Measurements from ENCODE around the gene UBD.

The UBD gene

DNA sequence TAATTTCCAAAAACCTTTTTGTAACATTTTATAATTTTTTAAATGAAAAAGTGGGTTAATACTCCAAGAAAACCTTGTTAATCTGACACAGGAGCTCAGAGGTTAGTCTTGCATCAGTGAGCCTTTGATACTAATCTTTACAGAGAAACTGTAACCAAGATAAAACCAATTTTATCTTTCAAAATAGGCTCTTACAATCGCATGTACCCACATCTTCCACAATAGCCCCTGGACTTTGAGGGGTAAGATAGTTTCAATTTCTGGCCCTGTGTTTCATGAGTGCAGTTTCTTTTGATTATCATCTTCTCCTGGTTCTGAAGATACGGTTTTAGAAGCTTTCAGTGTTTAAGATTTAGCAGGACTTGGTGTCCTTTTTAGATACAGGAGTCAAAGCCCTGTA is 37.3 kb downstream of the UBD start:
- DNase-seq (ENCODE audit: low read depth in 2 of 2): no peak

DNA sequence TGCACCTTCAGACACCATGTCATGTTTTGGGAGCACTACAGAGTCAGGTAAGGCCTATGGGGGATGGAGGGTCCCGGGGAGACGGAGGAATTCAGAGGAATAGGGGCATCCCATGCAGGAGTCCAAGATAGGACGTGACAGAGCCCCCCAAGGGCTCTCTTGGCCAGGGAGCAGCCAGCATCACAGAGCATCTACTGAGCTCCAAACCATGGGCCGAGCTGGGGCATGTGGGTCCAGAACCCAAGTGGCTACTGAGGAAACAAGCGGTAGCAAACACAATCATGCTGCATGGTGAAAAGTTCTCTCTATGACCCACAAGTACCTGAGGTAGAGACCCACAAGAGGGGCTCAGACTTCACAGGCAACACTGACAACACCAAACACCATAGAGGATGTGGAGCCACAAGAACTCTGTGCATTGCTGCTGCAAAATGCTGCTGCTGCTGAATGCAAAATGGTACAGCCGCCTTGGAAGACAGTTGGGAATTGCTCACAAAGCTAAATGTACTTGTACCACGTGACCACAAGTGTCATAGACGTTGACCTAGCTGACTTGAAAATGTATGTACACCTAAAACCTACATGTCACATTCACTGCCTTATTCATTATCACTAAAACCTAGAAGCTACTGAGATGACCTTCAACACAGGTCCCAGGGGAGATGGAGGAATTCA is 38.4 kb downstream of the UBD start:
- DNase-seq (ENCODE audit: low read depth in 2 of 2): no peak

DNA sequence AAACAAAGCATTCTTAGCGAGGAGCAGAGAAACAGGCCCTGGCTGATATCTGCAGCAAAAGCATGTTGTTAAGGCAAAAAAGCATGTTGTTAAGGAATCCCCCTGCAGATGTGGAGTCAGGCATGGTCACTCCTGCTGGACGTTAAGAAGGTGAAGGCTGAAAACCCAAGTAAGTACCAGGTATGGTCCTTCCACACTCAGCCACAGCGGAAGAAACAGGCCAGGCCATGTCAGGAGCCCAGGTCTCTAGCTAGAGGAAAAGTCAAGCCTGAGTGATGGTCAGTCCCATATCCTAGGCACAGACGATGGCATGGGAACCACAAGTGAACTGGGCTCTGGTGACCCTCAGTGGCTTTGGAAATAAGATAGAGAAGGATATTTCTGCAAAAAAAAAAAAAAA is 39.3 kb downstream of the UBD start:
- no peak for DNase-seq (ENCODE audit: low read depth in 2 of 2)

DNA sequence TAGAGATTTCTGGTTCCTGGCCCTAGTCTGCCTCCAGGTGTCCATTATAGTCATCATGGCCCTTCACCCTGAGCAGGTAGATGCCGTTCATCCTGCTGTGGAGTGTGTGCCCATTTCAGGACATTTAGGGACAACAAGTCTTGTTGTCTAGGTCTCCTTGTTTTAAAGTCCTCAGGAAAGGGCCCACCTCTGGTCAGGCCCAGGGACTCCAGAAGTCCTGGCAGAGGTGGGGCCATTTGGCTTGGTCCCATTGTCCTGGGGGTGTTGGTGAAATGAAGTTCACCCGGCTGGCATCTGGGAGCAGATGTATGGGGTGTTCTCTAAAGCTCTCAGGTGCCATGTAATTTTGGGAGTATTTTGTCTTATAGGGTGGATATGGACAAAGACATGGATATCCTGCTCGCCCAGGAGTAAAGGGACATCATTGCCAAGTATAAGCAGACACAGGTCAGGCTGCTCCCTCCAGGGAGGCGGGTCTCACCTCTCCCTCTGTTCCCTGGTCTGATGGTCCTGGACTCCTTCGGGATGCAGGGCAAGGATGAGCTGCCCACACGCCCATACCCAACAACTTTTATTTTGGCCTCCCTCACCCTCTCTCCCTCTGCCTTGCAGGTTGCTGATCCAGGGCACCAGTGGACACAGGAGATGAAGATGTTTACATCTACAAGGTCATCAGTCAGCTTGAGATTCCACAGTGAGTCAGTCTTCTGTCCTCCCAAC is 40.1 kb downstream of the UBD start:
- DNase-seq (ENCODE audit: low read depth in 2 of 2): no peak

DNA sequence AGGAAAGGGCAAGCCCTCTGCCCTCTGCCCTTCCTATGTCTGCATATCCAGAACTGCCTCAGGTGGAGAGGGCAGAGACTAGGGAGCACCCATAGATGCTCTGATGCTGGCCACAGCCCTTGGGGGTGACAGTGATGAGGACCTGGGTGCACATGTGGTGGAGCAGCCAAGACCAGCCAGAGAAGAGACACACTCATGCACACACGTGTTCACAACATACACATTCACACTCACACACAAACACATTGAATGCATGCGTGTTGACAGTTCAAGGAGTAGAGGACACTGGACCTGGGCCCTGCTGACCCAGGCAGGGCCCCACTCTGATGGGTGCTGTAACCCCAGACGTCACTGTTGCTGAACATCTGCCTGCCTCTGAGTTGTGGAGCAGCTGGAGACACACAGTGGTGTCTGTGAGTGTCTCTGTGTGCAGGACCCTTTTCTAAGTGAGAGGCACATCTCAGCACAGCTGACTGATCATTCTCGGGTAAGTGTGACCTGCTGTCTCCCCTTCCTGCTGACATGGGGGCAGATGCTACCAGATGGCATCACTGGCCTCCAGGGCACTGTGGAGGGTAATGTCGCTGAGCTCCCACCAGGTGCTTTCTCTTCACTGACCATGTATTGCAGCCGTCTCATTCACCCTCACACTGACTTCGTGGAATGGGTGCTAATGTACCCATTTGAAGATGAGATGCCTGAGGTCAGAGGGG is 41.6 kb downstream of the UBD start:
- DNase-seq (ENCODE audit: low read depth in 2 of 2): no peak

DNA sequence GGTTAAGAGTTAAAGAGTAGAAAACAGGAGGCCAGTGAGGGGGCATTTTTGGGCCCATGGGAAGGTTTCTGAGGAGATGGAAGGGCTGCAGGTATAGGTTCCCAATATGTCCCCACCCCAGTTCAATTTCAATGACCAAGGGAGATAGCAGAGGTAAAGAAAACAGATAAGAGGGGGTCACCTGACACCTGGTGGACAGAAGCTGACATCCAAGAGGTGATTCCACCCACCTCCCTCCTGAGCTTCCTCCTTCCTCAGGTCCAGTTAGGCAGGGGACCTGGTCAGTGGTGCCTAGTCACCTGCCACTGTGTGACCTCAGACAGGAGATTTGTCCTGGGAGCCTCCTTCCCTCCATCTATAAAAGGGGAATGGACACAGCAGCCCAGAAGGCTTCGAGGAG is 42.3 kb downstream of the UBD start:
- no peak for DNase-seq (ENCODE audit: low read depth in 2 of 2)

DNA sequence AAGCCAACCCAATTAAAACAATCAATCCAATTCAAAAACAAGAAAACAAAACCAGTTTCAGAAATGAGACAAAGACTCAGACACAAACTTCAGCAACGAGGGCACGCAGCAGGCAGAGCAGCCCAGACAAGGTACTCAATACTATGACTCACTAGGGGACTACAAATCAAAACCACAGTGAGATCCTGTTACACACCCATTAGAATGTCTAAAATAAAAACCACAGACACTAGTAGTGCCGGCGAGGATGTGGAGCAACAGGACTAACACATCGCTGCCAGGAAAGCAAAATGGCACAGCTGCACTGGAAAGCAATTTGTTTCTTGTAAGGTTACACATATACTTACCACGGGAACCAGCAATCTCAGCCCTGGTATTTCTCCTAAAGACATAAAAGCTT is 43.4 kb downstream of the UBD start:
- DNase-seq (ENCODE audit: low read depth in 2 of 2): no peak

DNA sequence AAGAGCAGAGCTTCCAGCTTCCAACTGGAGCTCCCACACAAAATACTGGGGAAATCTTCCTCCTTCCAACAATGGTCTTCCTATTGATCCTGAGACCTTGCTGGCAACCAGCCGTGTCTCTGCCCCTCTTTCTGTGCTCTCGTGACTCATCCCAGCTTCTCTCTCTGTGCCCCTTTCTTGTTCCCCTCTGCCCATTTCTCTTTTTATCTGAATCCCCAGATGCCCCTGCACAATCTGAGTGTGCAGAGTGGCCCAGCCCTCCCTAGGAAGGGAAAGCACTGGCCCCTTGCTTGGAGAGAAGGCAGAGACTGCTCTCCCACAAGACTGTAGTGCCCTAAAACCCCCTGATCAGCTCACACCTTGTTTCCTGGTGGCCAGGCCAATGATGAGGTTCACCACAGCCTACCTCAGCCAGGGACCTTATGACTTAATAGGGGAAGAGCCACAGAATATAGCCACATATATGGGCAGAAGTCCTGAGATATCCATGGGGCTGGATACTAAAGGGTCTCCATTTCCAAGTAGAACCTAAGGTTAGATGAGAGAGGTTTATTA is 48.7 kb downstream of the UBD start:
- no peak for DNase-seq (ENCODE audit: low read depth in 2 of 2)

DNA sequence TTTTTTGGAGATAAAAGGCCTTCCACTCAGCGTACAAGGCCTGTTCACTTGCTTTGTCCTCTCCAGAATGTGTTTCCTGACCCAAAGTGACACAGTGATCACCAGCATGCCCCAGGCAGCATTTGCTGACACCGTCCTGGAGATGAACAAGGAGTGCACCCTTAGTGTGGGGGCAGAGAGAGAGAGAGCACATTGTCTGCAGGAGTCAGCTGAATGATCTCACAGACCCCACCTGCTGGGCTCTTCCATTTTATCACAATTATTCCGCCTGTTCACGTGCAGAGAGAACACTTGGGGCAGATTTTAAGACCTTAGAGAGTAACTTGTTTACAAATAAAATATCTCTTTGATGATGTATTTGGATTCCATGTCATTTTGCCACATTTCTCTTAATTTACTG is 49.3 kb downstream of the UBD start:
- no peak for DNase-seq (ENCODE audit: low read depth in 2 of 2)

DNA sequence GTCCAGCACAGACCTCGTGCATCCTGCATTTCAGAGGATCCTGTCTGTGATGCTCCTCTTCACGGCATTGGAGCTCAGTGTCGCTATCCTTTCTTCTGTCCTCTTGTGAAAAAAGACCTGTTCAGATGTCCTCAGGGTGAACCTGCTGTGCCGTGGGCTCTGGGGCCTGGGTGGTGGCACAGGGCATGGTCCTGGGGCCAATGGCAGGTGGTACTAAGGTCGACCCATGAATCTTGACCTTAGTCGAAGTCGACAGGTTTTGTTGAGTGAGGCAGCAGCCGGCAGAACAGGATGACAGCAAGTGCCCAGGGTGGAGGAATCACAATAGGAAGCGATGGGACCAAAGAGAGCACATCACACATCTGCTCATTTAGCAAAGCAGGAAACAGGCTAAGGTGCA is 49.8 kb downstream of the UBD start:
- no peak for DNase-seq (ENCODE audit: low read depth in 2 of 2)

DNA sequence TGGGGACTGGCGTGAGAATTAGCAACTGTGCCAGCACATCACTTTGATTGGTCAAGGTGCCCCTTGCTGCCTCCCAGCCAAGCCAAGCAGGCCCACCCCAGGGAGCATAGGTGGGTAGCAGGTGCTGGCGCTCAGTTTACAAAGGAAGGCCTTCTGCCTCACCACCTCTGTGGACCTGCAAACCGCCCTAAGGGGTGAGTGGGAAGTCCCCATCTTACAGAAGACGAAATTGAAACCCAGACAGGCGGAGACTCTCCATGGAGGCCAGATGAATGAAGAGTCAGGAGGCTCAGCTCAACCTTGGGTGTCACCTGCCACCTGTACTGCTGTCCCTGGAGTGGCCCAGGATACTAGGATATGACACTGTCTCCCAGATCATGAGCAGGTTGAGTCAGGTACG is 50.3 kb downstream of the UBD start:
- DNase-seq (ENCODE audit: low read depth in 2 of 2): no peak

DNA sequence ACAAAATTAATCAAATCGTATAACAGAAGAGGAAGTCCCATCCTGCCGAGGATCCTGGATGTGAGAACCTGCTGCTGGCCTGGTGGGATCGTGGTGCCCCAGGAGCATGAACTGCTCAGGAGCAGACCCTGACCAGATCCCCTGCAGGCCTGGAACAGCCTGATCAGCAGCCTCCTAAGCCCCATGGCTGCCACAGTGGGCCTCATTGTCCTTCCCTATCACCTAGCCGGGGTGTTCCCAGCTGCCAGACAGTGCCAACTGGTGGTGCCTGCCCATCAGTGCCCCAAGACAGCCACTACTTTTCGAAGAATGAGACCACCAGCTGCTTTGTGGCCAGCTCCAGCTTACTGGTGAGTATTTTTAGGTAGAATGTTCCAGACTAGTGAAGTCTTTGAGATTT is 52.2 kb downstream of the UBD start:
- DNase-seq (ENCODE audit: low read depth in 2 of 2): no peak

DNA sequence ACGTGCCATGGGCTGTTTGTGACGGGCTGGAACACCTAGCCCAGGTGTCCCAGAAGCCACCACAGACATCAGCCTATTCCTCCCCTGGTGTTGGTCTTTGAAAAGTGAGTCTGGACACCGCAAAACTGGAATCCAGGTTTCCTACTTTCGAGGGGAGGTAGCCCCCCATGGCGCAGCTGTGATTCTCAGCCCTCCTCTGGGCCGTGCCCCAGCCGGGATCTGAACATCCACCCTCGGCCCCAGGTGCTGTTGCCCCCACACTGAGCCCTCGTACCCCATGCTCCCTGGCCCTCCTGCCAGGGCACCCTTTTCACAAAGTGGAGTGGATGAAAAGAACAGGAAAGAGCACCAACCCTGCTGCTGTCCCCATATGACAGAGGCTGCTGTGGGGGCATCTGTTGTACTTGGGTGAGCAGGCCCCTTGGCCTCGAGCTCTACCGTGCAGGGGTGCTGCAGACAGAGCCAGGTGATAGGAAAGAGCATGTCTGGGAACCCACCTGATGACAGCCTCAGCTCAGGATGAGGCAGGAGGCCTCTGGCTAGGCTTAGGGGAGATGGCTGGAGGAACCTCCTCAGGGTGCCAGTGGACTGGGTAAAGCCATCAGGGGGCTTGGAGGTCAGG is 53.0 kb downstream of the UBD start:
- DNase-seq (ENCODE audit: low read depth in 2 of 2): no peak

DNA sequence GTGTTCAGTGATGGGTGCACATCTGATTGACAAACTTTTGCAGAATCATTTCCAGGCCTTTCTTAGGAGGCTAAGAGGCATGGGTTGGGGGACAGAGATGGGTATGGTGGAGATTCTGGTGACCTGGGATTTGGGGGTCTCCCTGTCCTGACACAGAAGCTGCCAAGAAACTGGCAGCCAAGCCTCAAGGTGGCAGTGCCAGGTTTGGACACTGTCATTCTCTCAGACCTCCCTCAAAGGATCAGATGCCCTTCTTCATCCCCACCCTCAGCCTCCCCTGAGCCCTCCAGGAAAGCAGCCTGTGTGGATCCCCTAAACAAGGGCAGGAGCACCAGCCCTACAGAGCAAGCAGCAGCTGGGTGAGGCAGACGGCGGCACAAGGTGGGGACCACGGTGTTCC is 53.7 kb downstream of the UBD start:
- DNase-seq (ENCODE audit: low read depth in 2 of 2): no peak
